Parathyroid adenoma (tissue), 2 donors: ENCODE results near the gene PYDC1.
A peak's percentile ranks its signal among the peaks of the same experiment; 100 is the strongest.

ENCODE experiments used
- H2AFZ ChIP-seq: fragments of 300-600 bp; sonication (generic); one replicate; pipeline ENCODE4 v1.7.0; 2017; ENCODE audit warnings: antibody characterized with exemption, mild to moderate bottlenecking
- H3K27ac ChIP-seq: fragments of 300-600 bp; sonication (generic); one replicate; pipeline ENCODE4 v1.7.0; 2017
- H3K27me3 ChIP-seq: fragments of 300-600 bp; sonication (generic); one replicate; pipeline ENCODE4 v1.7.0; 2017; ENCODE audit warnings: low read length; ENCODE audit not compliant: control insufficient read depth, insufficient read depth
- H3K36me3 ChIP-seq: fragments of 300-600 bp; sonication (generic); one replicate; pipeline ENCODE4 v1.7.0; 2017; ENCODE audit warnings: low read length; ENCODE audit not compliant: control insufficient read depth, insufficient read depth
- H3K4me1 ChIP-seq: fragments of 300-600 bp; sonication (generic); one replicate; pipeline ENCODE4 v1.7.0; 2017; ENCODE audit warnings: control low read depth
- H3K4me2 ChIP-seq: fragments of 300-600 bp; sonication (generic); one replicate; pipeline ENCODE4 v1.7.0; 2017; ENCODE audit warnings: low read length
- H3K4me3 ChIP-seq: fragments of 300-600 bp; sonication (generic); one replicate; pipeline ENCODE4 v1.7.0; 2017; ENCODE audit warnings: low read depth, low read length
- H3K79me2 ChIP-seq: fragments of 300-600 bp; sonication (generic); one replicate; pipeline ENCODE4 v1.7.0; 2017; ENCODE audit warnings: control low read depth
- H3K9ac ChIP-seq: fragments of 300-600 bp; sonication (generic); one replicate; pipeline ENCODE4 v1.7.0; 2017; ENCODE audit warnings: mild to moderate bottlenecking
- H3K9me3 ChIP-seq: fragments of 300-600 bp; sonication (generic); one replicate; pipeline ENCODE4 v1.7.0; 2017; ENCODE audit warnings: low read length; ENCODE audit not compliant: control insufficient read depth
- CTCF ChIP-seq: fragments of 300-600 bp; sonication (generic); IDR thresholded peaks from one replicate; pipeline ENCODE4 v1.7.0; 2017; ENCODE audit warnings: antibody characterized with exemption, mild to moderate bottlenecking
- donor health status: primary hyperparathyroidism.

PYDC1 gene

DNA sequence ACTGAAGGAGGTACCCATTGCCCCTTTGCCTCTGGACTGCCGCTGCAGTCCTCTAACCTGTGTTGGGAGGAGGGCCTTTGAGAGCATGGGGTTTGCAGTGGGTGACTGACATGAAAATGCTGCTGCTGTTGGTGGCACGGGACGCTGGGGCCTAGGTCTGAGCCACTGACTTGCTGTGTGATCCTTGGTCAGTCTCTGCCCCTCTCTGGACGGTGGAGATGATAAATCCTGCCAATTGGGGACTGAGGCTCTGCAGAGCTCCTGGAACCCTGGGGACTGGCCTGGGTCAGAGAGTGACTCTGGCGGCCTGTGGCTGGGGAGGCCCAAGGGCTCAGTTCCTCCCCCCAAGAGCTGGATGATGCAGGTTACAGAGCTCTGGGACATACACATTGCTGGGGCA, 6.1 kb upstream of the PYDC1 start:
- no peaks in the 10 kb centered on the region for H3K4me1 ChIP-seq
- H3K9ac ChIP-seq, result no peak overlapping the region
- H3K79me2 ChIP-seq, result no peaks in the 10 kb centered on the region
- H3K4me3 ChIP-seq, result no peak overlapping the region
- H3K4me2 ChIP-seq, result no peak overlapping the region
- no peaks in the 10 kb centered on the region for H3K27me3 ChIP-seq
- TF ChIP-seq CTCF, result no peak
- H3K36me3 ChIP-seq, result no peaks in the 10 kb centered on the region
- no peak overlapping the region for H2AFZ ChIP-seq
- no peak overlapping the region for H3K27ac ChIP-seq
- H3K9me3 ChIP-seq, result no peaks in the 10 kb centered on the region

- H3K9ac ChIP-seq, result no peak overlapping the region
- no peak overlapping the region for H2AFZ ChIP-seq
- H3K79me2 ChIP-seq, result no peaks in the 10 kb centered on the region
- H3K4me2 ChIP-seq, result no peak overlapping the region
- no peak overlapping the region for H3K27ac ChIP-seq
- no peak overlapping the region for H3K4me3 ChIP-seq
- H3K9me3 ChIP-seq, result no peaks in the 10 kb centered on the region
- no peak for TF ChIP-seq CTCF
- H3K4me1 ChIP-seq, result peaks cover 4% of the 10 kb centered on the region
- no peaks in the 10 kb centered on the region for H3K27me3 ChIP-seq
- H3K36me3 ChIP-seq, result no peaks in the 10 kb centered on the region
These were observed 4.6 kb upstream of the PYDC1 start for GRCh38 chr16:31221357-31222160.

DNA sequence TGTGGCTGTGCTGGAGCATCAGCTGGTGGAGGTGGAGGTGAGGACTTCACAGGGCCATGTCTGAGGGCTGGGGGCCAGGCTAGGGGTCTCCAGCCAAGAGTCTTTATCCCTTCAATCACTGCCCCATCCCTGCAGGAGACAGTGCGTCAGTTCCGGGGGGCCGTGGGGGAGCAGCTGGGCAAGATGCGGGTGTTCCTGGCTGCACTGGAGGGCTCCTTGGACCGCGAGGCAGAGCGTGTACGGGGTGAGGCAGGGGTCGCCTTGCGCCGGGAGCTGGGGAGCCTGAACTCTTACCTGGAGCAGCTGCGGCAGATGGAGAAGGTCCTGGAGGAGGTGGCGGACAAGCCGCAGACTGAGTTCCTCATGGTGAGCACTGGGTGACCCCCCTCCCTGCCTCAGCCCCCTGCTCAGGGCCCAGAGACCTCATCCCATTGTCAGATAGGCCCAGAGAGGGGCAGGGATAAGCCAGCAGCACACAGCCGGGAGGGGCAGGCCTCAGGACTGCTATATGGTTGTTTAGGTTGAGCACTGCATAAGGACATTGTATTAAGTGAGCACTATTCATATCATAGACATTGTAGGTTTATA, 2.3 kb upstream of the PYDC1 start:
- TF ChIP-seq CTCF, result no peak
- Histone ChIP-seq H3K9me3 (no peaks in the 10 kb centered on the region), H3K79me2 (no peaks in the 10 kb centered on the region), H3K27ac (no peak overlapping the region), H3K9ac (no peak overlapping the region), H3K36me3 (no peaks in the 10 kb centered on the region), H3K27me3 (no peaks in the 10 kb centered on the region), H3K4me1 (peaks cover 13% of the 10 kb centered on the region), H3K4me2 (no peak overlapping the region), H3K4me3 (no peak overlapping the region), H2AFZ (no peak overlapping the region)

GRCh38 chr16:31217136-31217530, 198 bp upstream of the PYDC1 start:
- H3K27ac ChIP-seq, result no peak overlapping the region
- H3K27me3 ChIP-seq, result no peaks in the 10 kb centered on the region
- no peak overlapping the region for H3K9ac ChIP-seq
- peaks cover 13% of the 10 kb centered on the region for H3K4me1 ChIP-seq
- peak overlapping the region; percentile 89 for H3K4me2 ChIP-seq
- H3K36me3 ChIP-seq, result no peaks in the 10 kb centered on the region
- no peak overlapping the region for H3K4me3 ChIP-seq
- H3K9me3 ChIP-seq, result no peaks in the 10 kb centered on the region
- no peaks in the 10 kb centered on the region for H3K79me2 ChIP-seq
- H2AFZ ChIP-seq, result peak overlapping the region; percentile 69
- TF ChIP-seq CTCF, result no peak
